Measurements from ENCODE around the gene MRPL12. TPM values are rescaled to one million over a fixed set of nuclear protein-coding genes. Genes with fewer than 3 reads are reported as not detected.

MRPL12 gene
- total and polyA plus RNA-seq, 2 of the 8 experiments (the other 6 are each of a cell fraction or from before 2014, with no cell fraction given): 120 to 141 TPM

DNA sequence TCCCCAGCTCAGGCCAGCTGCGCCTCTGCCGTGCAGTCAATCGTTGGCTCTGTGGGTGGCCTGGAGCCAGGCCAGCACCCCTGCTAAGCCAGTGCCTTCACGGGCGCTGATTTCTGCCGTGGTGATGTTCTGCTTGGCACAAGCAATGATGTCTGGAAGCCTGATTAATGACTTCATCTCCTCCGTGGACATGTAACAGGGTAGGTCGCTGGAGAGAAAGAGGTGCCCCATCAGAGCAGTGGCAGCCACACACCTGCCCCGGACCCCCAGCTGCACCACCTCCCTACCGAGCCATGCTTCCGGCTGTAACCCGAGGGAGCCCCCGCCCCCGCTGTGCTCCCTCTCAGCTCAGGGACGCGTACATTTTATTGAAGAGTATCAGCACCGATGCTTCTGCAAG is 21.5 kb upstream of the MRPL12 start:
- H3K18ac ChIP-seq (ENCODE audit: extremely low read depth, low read length): no peak overlapping the region
- H3K79me1 ChIP-seq (ENCODE audit: low read depth, low read length): peaks cover 15% of the 10 kb centered on the region
- H3K23me2 ChIP-seq (ENCODE audit: low read depth, low read length): peaks cover 12% of the 10 kb centered on the region
- H2BK12ac ChIP-seq (ENCODE audit: low read depth, low read length): no peak overlapping the region
- H4K91ac ChIP-seq (replicated peaks; ENCODE audit: insufficient read length, low read length): no peak overlapping the region
- no peak overlapping the region for H3K14ac ChIP-seq (ENCODE audit: insufficient read length)
- H3K9ac ChIP-seq (replicated peaks in 1 of 4; ENCODE audit: extremely low read depth in 1 of 4, low read depth in 3 of 4, low read length in 3 of 4): no peak overlapping the region
- no peak overlapping the region for H2BK120ac ChIP-seq (replicated peaks; ENCODE audit: low read depth, low read length)
- no peak overlapping the region for H2BK20ac ChIP-seq (ENCODE audit: low read length)
- no peak overlapping the region for H3K27ac ChIP-seq (ENCODE audit: low read depth, low read length)
- DNase-seq (ENCODE audit: low read depth in 1 of 2, low spot score in 2 of 2) (no peak), FAIRE-seq (no peak)
- H4K20me1 ChIP-seq (replicated peaks in 1 of 2; ENCODE audit: control insufficient read depth in 1 of 2, insufficient read depth in 2 of 2, low read length in 2 of 2): peaks cover 0 to 22% of the 10 kb centered on the region in 2 experiments
- peaks cover 4 to 39% of the 10 kb centered on the region in 2 experiments; a peak in 3 of 4 replicates for H3K79me2 ChIP-seq (ENCODE audit: control insufficient read depth in 1 of 2, insufficient read depth in 2 of 2, low read length in 2 of 2)
- no peak overlapping the region for H3K4ac ChIP-seq (replicated peaks; ENCODE audit: insufficient read length, low read depth, low read length)
- no peaks in the 10 kb centered on the region for H3K9me3 ChIP-seq (ENCODE audit: insufficient read depth in 2 of 2, low read depth in 1 of 2, low read length in 1 of 2)
- H2AK5ac ChIP-seq (ENCODE audit: low read depth, low read length): no peak overlapping the region
- no peak overlapping the region; a peak in 1 of 4 replicates for H3K4me2 ChIP-seq (ENCODE audit: insufficient read depth in 1 of 2, low read depth in 2 of 2, low read length in 2 of 2)
- peaks cover 2 to 8% (median 6%) of the 10 kb centered on the region in 4 experiments; a peak in 5 of 8 replicates for H3K36me3 ChIP-seq (ENCODE audit: control insufficient read depth in 2 of 4, insufficient read depth in 4 of 4, low read length in 3 of 4)
- ChIA-PET CTCF (ENCODE audit: partially characterized antibody) (interaction anchor here (2.2 kb wide), 1 partner anchor 12 kb away, joined by 10 read pairs; no protein-coding TSS in a partner anchor), POLR2A (ENCODE audit: partially characterized antibody) (interaction anchor here (0.6 to 28.4 kb wide), 5 partner anchors 11 to 45 kb away, joined by 4 to 436 read pairs (median 8); partner anchors contain the start of genes MRPL12, NPLOC4, SLC25A10 and TSPAN10)
- H4K5ac ChIP-seq (ENCODE audit: insufficient read length, low read depth, low read length): no peak overlapping the region
- peaks cover 3 to 14% (median 7%) of the 10 kb centered on the region in 4 experiments; a peak in 6 of 7 replicates for H3K4me1 ChIP-seq (replicated peaks in 1 of 4; ENCODE audit: control insufficient read depth in 3 of 4, insufficient read depth in 4 of 4, low read length in 3 of 4)
- H3K27me3 ChIP-seq (replicated peaks in 1 of 4; ENCODE audit: control insufficient read depth in 3 of 4, extremely low read depth in 1 of 4, insufficient read depth in 3 of 4, low read length in 3 of 4): no peaks in the 10 kb centered on the region; a peak in 1 of 7 replicates
- H2AFZ ChIP-seq (ENCODE audit: low read length): no peak overlapping the region
- no peak overlapping the region for H2BK5ac ChIP-seq (ENCODE audit: low read depth, low read length)
- H3K23ac ChIP-seq (ENCODE audit: insufficient read length): no peak overlapping the region
- H3K4me3 ChIP-seq (ENCODE audit: extremely low read depth in 1 of 4, insufficient read depth in 2 of 4, low read depth in 3 of 4, low read length in 4 of 4): no peak overlapping the region
- H2BK15ac ChIP-seq (ENCODE audit: low read length): no peak overlapping the region
- H3K56ac ChIP-seq (replicated peaks; ENCODE audit: insufficient read length, low read depth, low read length): no peak overlapping the region
- H4K8ac ChIP-seq (ENCODE audit: extremely low read depth, insufficient read depth, low read length): no peak overlapping the region
- WGBS, 2 experiments (ENCODE audit: extremely low coverage in 1 of 2, insufficient coverage in 1 of 2, insufficient read length in 1 of 2, insufficient replicate concordance in 2 of 2, low coverage in 1 of 2, low lambda C conversion rate in 2 of 2, missing lambda C conversion rate in 1 of 2): 88% methylated on average over 17 of the region's 17 CpGs; no CpG with 5 or more reads in 1 of the 2 experiments
- TF ChIP-seq, protein P1, sequence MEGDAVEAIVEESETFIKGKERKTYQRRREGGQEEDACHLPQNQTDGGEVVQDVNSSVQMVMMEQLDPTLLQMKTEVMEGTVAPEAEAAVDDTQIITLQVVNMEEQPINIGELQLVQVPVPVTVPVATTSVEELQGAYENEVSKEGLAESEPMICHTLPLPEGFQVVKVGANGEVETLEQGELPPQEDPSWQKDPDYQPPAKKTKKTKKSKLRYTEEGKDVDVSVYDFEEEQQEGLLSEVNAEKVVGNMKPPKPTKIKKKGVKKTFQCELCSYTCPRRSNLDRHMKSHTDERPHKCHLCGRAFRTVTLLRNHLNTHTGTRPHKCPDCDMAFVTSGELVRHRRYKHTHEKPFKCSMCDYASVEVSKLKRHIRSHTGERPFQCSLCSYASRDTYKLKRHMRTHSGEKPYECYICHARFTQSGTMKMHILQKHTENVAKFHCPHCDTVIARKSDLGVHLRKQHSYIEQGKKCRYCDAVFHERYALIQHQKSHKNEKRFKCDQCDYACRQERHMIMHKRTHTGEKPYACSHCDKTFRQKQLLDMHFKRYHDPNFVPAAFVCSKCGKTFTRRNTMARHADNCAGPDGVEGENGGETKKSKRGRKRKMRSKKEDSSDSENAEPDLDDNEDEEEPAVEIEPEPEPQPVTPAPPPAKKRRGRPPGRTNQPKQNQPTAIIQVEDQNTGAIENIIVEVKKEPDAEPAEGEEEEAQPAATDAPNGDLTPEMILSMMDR (IDR thresholded peaks at IDR 0.05; ENCODE audit: control extremely low read depth in 1 of 3, insufficient read depth in 1 of 3, low read depth in 1 of 3, low read length in 3 of 3): no peak
- TF ChIP-seq, protein P2, sequence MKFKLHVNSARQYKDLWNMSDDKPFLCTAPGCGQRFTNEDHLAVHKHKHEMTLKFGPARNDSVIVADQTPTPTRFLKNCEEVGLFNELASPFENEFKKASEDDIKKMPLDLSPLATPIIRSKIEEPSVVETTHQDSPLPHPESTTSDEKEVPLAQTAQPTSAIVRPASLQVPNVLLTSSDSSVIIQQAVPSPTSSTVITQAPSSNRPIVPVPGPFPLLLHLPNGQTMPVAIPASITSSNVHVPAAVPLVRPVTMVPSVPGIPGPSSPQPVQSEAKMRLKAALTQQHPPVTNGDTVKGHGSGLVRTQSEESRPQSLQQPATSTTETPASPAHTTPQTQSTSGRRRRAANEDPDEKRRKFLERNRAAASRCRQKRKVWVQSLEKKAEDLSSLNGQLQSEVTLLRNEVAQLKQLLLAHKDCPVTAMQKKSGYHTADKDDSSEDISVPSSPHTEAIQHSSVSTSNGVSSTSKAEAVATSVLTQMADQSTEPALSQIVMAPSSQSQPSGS (IDR thresholded peaks at IDR 0.05; ENCODE audit: low read length): no peak
- TF ChIP-seq RNF2 (IDR thresholded peaks at IDR 0.05; ENCODE audit: borderline replicate concordance, low read depth, low read length, missing control alignments, poor library complexity, severe bottlenecking) (no peak), RFX5 (IDR thresholded peaks at IDR 0.05; ENCODE audit: borderline replicate concordance, low read depth, low read length) (no peak), CTBP2 (IDR thresholded peaks at IDR 0.05; ENCODE audit: borderline replicate concordance, insufficient read depth, insufficient read length, low read length) (no peak), CBX5 (IDR thresholded peaks at IDR 0.05; ENCODE audit: low read depth, low read length) (no peak), HDAC2 (IDR thresholded peaks at IDR 0.05; ENCODE audit: borderline replicate concordance in 1 of 2, low read depth in 2 of 2, low read length in 2 of 2) (no peak)
